Activated naive CD4-positive, alpha-beta T cell (primary cell): Measurements from ENCODE around the gene GLB1L3.

Experiments
- DNase-seq, 4 experiments: peaks; one replicate each; lab custom pipeline; 2025; lab: John Stamatoyannopoulos, UW

Gene GLB1L3

GRCh38 chr11:134363161-134363560 lies 87.0 kb downstream of the GLB1L3 start:
- no peak for DNase-seq

GRCh38 chr11:134363592-134363991 lies 87.4 kb downstream of the GLB1L3 start:
- DNase-seq, result no peak

GRCh38 chr11:134364261-134364660 lies 88.1 kb downstream of the GLB1L3 start:
- DNase-seq, result no peak

- no peak for DNase-seq
These were observed 89.1 kb downstream of the GLB1L3 start for GRCh38 chr11:134365011-134365925.

- DNase-seq, result no peak
These were observed 90.1 kb downstream of the GLB1L3 start for GRCh38 chr11:134366254-134366653.

GRCh38 chr11:134367781-134368180 lies 91.6 kb downstream of the GLB1L3 start:
- DNase-seq, result no peak
